Gastroesophageal sphincter (tissue), 4 donors: ENCODE data around the gene SEC14L5. TPM values are rescaled to one million over a fixed set of nuclear protein-coding genes. Genes with fewer than 3 reads are reported as not detected.

Experiments used
- ATAC-seq: fragments of 150-250 bp; one replicate; pipeline ENCODE4 v1.9.1; 2016; ENCODE audit warnings: mild to moderate bottlenecking, moderate library complexity
- H3K27ac ChIP-seq, 4 donors: fragments of 200-600 bp; sonication (generic) in 3 of 4; 1 replicate in 3 of 4; 2 replicates in 1 of 4; pipeline ENCODE4 v1.5.1; 2016 to 2019
- H3K27me3 ChIP-seq: fragments of 200-600 bp; sonication (generic); one replicate; pipeline ENCODE4 v1.5.1; 2019
- H3K36me3 ChIP-seq, 2 donors: fragments of 200-600 bp; sonication (generic); one replicate each; pipeline ENCODE4 v1.5.1; 2019; ENCODE audit warnings: control low read depth in 1 of 2
- H3K4me1 ChIP-seq, 3 donors: fragments of 200-600 bp; sonication (generic); 1 replicate in 2 of 3; 2 replicates in 1 of 3; pipeline ENCODE4 v1.5.1; 2016 to 2019; ENCODE audit warnings: control low read depth in 2 of 3
- H3K4me3 ChIP-seq, 2 donors: fragments of 200-600 bp; sonication (generic); one replicate each; pipeline ENCODE4 v1.5.1; 2019; ENCODE audit warnings: mild to moderate bottlenecking in 1 of 2, moderate library complexity in 1 of 2
- H3K9me3 ChIP-seq, 3 donors: fragments of 200-600 bp; sonication (generic); one replicate each; pipeline ENCODE4 v1.5.1; 2017 to 2019; ENCODE audit warnings: control low read depth in 2 of 3
- EP300 ChIP-seq: sonication (generic); formaldehyde crosslinking; IDR thresholded peaks from one replicate; pipeline ENCODE4 v1.6.1; 2017; ENCODE audit warnings: antibody characterized with exemption, mild to moderate bottlenecking
- POLR2A ChIP-seq, 2 donors: fragments of 450-650 bp; IDR thresholded peaks; one replicate each; pipeline ENCODE4 v1.6.1; 2017; ENCODE audit warnings: antibody characterized with exemption in 2 of 2, mild to moderate bottlenecking in 2 of 2, moderate library complexity in 1 of 2
- POLR2AphosphoS5 ChIP-seq: sonication (generic); formaldehyde crosslinking; IDR thresholded peaks from one replicate; pipeline ENCODE4 v1.6.1; 2017; ENCODE audit warnings: antibody characterized with exemption
- WGBS, 2 donors: methylation state at CpG; one replicate each; pipeline ENCODE4 v1.1.5; 2018; ENCODE audit warnings: low coverage in 1 of 2; 5-methylcytosine and 5-hydroxymethylcytosine counted together
- total RNA-seq, 4 donors: library from RNA; depleted of rRNA; stranded (reverse); fragments of >200 nt; gene quantifications; one replicate each; pipeline ENCODE4 v1.1.0, GENCODE V29; 2016
- TF ChIP-seq, protein P1 (sequence below), 4 experiments: fragments of 200-600 bp in 2 of 4; fragments of 450-650 bp in 2 of 4; sonication (generic) in 1 of 4; IDR thresholded peaks; one replicate each; pipeline ENCODE4 v1.5.1; 2017 to 2019; ENCODE audit warnings: antibody characterized with exemption in 4 of 4, mild to moderate bottlenecking in 2 of 4, moderate library complexity in 2 of 4

The SEC14L5 gene
- total RNA-seq, 4 donors from 2014 or later = 0.16 to 1.3 (median 0.75) TPM

DNA sequence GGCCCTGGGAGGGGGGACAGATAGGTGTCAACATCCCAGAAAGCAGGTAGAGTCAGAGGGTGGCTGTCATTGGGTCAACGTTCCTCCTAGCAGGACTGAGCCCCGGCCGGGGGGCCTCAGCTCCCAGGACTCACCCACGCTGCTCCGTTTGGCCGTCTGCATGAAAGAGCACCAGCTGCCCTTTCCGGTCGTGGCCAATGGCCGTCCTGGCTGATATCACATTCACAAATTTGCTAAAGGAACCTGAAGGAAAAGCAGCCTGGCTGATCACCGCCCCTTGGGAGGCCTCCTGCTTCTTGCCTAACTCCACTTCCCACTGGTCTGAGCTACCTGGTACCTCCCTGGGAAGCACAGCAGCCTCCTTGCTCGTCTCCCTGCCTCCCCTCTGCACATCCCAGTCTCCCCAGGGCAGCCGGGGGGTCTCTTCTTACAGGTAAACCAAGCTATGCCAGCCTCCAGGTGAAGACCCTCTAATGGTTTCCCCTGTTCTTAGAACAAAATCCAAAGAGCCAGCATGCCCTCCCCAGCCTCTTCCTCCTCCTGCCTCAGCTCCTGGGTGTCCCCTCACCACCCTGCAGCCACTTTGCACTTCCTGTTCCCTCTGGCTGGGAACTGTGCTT is 72.2 kb downstream of the SEC14L5 start:
- ATAC-seq = no peak
- Histone ChIP-seq H3K36me3 (peaks cover 0 to 49% of the 10 kb centered on the region in 2 donors), H3K4me1 (peaks cover 2 to 26% (median 7%) of the 10 kb centered on the region in 3 donors), H3K27ac (no peak overlapping the region), H3K27me3 (no peaks in the 10 kb centered on the region), H3K9me3 (no peaks in the 10 kb centered on the region), H3K4me3 (no peak overlapping the region)
- no peak for TF ChIP-seq POLR2AphosphoS5
- TF ChIP-seq POLR2A (IDR thresholded peaks at IDR 0.05) = no peak
- TF ChIP-seq, protein P1, sequence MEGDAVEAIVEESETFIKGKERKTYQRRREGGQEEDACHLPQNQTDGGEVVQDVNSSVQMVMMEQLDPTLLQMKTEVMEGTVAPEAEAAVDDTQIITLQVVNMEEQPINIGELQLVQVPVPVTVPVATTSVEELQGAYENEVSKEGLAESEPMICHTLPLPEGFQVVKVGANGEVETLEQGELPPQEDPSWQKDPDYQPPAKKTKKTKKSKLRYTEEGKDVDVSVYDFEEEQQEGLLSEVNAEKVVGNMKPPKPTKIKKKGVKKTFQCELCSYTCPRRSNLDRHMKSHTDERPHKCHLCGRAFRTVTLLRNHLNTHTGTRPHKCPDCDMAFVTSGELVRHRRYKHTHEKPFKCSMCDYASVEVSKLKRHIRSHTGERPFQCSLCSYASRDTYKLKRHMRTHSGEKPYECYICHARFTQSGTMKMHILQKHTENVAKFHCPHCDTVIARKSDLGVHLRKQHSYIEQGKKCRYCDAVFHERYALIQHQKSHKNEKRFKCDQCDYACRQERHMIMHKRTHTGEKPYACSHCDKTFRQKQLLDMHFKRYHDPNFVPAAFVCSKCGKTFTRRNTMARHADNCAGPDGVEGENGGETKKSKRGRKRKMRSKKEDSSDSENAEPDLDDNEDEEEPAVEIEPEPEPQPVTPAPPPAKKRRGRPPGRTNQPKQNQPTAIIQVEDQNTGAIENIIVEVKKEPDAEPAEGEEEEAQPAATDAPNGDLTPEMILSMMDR (IDR thresholded peaks at IDR 0.05) = no peak
- no peak for TF ChIP-seq EP300
- 69 to 85% methylated on average over 4 to 7 of the region's 12 CpGs for WGBS, 2 donors

DNA sequence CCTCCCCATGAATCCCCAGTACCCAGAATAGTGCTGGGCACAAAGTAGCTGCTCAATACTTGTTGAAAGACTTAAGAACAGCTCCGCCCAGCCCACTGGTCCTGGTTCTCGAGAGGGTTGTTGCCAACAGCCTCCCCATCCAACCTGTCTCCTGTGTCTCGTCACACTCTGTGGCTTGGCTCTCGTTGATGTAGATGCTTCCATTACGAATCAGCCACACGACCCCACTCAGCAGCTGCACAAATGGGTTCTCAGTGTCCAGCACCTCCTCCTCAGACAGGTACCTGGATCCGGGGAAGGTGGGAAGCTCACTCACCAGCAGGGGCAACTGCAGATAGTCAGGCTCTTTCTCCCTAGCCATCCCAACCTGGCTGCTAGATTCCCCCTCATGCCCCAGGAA is 73.5 kb downstream of the SEC14L5 start:
- no peak for TF ChIP-seq EP300
- no peak for TF ChIP-seq POLR2AphosphoS5
- no peak for TF ChIP-seq POLR2A (IDR thresholded peaks at IDR 0.05)
- TF ChIP-seq, protein P1 (IDR thresholded peaks at IDR 0.05) = no peak
- WGBS, 2 donors = 74 to 87% methylated on average over 4 to 7 of the region's 7 CpGs
- Histone ChIP-seq H3K36me3 (peaks cover 0 to 49% of the 10 kb centered on the region in 2 donors), H3K9me3 (no peaks in the 10 kb centered on the region), H3K27me3 (no peaks in the 10 kb centered on the region), H3K4me3 (no peak overlapping the region), H3K27ac (no peak overlapping the region), H3K4me1 (peaks cover 2 to 26% (median 7%) of the 10 kb centered on the region in 3 donors)
- ATAC-seq = no peak

DNA sequence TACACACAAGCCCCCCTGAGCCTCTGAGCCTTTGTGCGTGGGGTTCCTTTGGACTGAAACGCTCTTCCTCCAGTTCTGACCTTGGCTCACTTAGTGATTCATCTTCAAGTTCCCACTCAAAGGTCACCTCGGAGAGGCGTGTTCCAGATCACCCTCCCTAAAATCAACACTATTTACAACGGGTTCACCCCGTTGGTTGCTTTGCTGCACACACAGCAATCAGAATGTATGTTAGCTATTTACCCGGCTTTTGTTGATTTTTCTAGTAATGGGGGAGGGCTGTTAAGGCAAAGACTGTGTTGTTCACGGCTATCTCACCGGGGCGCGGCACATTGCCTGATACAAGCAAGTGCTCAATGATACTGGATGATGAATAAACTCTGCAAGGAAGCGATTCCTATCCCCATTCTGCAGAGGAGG is 74.6 kb downstream of the SEC14L5 start:
- peak overlapping the region; percentile 50 to 98 for H3K4me3 ChIP-seq
- H3K27ac ChIP-seq = peak overlapping the region in 2 of 4 donors; percentile 76 to 81
- TF ChIP-seq POLR2AphosphoS5 (no peak), EP300 (no peak), POLR2A (IDR thresholded peaks at IDR 0.05) (no peak)
- TF ChIP-seq, protein P1 (IDR thresholded peaks at IDR 0.05) = no peak
- no peak for ATAC-seq
- H3K4me1 ChIP-seq = peaks cover 2 to 26% (median 7%) of the 10 kb centered on the region in 3 donors
- no peaks in the 10 kb centered on the region for H3K9me3 ChIP-seq
- WGBS, 2 donors = 33 to 68% methylated on average over 4 to 7 of the region's 12 CpGs
- no peaks in the 10 kb centered on the region for H3K27me3 ChIP-seq
- H3K36me3 ChIP-seq = peaks cover 0 to 37% of the 10 kb centered on the region in 2 donors

DNA sequence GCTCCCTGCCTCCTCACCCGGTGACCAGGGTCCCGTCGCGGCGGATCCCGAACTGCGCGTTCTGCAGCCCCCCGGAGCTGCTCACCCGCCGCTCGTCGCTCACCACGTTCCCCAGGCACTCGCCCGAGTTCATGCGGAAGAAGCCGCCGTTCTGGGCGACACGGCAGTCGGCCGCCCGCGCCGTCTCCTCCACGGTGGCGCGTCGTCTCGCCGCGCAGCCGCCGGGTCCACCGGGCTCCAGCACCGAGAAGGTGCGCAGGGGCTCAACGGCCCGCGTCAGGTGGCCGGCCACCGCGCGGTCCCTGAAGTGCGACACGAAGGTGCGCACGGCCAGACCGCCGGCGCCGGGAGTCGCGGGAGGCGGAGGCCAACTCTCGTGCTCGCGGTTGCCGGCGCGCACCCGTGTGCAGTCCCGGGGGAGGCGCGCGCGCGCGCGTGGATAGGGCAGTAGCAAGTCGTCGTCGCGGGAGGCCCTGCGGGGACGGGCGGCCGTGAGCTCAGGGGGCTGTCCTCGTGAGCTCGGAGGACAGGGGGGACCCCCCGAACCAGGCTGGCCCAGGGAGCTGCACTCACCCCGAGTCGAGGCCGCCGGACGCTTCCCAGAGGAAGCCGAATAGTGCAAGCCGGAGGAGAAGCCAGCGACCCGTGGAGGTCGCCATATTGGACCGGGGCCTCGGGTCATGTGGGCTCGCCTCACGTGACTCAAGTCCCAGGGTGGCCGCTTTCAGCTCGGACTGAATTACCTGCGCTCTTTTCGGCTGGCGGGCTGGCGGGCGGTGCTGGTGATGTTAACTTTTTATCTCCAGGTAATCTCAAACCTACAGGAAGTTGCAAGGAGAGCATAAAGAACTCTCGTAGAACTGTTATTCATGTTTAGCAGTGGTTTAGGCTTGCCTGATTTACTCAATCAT is 75.4 kb downstream of the SEC14L5 start, which contains the start of gene NAGPA:
NAGPA (minus strand) TSS at position 680 of the 911 bp plus-strand sequence; CDS start at position 659, 21 bp downstream.
- ATAC-seq = peak; percentile 93
- Histone ChIP-seq H3K9me3 (no peaks in the 10 kb centered on the region), H3K27me3 (no peaks in the 10 kb centered on the region), H3K27ac (peak within 1 kb of the TSS; percentile 36 to 81 (median 73)), H3K4me1 (peaks cover 2 to 26% (median 7%) of the 10 kb centered on the region in 3 donors), H3K36me3 (peaks cover 0 to 30% of the 10 kb centered on the region in 2 donors), H3K4me3 (peak within 1 kb of the TSS; percentile 50 to 98)
- TF ChIP-seq, protein P1 (IDR thresholded peaks at IDR 0.05) = peak in 1 of 4 experiments; percentile 4
- TF ChIP-seq POLR2A (IDR thresholded peaks at IDR 0.05) = peak; percentile 28 to 36
- peak; percentile 73 for TF ChIP-seq POLR2AphosphoS5
- TF ChIP-seq EP300 = no peak
- 0 to 2% methylated on average over 6 to 8 of the region's 104 CpGs for WGBS, 2 donors
